Upper lobe of left lung (tissue), 4 donors: ENCODE data around the gene SORCS3.

Source experiments
- POLR2AphosphoS5 ChIP-seq, 2 donors: sonication (generic); formaldehyde crosslinking; IDR thresholded peaks; one replicate each; pipeline ENCODE4 v1.5.1; 2017; ENCODE audit warnings: antibody characterized with exemption in 2 of 2
- TF ChIP-seq, protein P1 (sequence below), 6 experiments: fragments of 450-650 bp in 4 of 6; fragments of 200-600 bp in 2 of 6; sonication (generic) in 2 of 6; IDR thresholded peaks; one replicate each; pipeline ENCODE4 v1.5.1; 2016 to 2019; ENCODE audit warnings: antibody characterized with exemption in 6 of 6

DNA sequence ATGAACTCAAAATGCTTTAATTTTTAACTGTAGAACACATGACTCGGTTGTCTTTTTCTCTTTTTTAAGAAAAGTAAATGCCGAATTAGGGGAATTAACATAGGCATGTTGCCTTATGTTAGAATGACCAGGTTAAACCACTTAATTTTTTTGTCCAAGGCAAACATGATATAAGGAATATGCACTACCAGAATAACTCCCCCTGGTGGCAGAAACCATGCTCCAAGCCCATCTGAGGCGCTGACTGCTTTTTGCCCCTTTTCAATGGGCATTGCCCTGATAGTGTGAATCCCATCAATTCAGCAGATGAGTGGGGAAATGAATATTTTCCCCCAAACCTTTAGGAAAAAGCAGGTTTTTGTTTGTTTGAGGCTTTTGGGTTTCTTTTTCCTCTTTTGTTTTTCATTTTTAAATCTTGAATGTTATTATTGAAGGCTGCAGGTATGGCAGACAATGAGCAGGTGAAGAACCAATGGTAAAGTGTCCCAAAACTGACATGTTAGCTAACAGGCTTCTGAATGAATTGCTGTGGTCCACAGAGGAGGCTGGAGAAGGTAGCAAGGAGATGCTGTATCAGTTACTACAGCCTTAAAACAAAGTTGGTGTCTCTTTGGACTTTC, 284.3 kb downstream of the SORCS3 start:
- no peak for TF ChIP-seq POLR2AphosphoS5 (IDR thresholded peaks at IDR 0.05)
- TF ChIP-seq, protein P1, sequence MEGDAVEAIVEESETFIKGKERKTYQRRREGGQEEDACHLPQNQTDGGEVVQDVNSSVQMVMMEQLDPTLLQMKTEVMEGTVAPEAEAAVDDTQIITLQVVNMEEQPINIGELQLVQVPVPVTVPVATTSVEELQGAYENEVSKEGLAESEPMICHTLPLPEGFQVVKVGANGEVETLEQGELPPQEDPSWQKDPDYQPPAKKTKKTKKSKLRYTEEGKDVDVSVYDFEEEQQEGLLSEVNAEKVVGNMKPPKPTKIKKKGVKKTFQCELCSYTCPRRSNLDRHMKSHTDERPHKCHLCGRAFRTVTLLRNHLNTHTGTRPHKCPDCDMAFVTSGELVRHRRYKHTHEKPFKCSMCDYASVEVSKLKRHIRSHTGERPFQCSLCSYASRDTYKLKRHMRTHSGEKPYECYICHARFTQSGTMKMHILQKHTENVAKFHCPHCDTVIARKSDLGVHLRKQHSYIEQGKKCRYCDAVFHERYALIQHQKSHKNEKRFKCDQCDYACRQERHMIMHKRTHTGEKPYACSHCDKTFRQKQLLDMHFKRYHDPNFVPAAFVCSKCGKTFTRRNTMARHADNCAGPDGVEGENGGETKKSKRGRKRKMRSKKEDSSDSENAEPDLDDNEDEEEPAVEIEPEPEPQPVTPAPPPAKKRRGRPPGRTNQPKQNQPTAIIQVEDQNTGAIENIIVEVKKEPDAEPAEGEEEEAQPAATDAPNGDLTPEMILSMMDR (IDR thresholded peaks at IDR 0.05), result peak in 5 of 6 experiments; percentile 27 to 48 (median 36)
